DMS153 (cell line): ENCODE results near the gene TRIM62.

Experiments used
- DNase-seq: peaks from one replicate; lab custom pipeline; 2025; lab: John Stamatoyannopoulos, UW

Gene TRIM62

DNA sequence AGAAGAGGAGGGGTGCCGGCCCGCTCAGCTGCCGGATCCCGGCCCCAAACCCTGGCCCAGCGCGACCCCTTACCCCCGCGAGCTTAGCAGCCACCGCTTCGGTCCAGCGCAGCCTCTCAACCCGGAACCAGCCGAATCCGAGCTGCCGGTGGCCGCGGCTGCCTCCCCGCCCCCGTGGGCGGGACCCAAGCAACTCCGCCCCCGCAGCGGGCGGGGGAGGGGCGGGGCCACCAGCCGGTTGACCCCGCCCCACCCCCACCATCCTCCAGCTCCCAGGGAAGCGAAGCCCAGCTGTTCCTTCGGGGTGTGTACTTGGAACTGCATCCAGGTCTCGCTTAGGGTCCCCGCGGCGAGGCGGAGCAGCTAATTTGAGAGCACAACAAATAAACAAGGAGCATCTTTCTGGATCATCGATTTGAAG, at the start of gene TRIM62:
TRIM62 (minus strand) TSS at position 123 of the 421 bp plus-strand sequence. CDS start 611 bp downstream, outside the sequence.
- peak; percentile 84 for DNase-seq

DNA sequence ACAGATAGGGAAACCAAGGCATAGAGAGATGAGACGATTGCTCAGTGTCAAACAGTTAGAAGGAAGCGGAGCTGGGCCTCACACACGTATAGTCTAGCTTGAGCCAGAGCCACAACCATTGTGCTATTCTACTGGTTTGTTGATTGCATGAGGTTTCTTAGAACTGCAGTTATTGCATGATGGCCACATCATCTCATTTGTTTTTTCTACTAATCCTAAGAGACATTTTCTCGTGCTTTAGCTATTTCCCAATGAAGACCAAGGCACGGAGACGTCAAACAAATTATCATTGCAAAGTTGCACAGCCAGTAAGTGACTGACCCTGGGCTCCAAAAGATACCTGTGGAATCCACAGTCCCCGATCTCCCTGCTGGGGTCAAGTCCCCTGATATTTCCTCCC, 49.3 kb upstream of the TRIM62 start:
- no peak for DNase-seq

DNA sequence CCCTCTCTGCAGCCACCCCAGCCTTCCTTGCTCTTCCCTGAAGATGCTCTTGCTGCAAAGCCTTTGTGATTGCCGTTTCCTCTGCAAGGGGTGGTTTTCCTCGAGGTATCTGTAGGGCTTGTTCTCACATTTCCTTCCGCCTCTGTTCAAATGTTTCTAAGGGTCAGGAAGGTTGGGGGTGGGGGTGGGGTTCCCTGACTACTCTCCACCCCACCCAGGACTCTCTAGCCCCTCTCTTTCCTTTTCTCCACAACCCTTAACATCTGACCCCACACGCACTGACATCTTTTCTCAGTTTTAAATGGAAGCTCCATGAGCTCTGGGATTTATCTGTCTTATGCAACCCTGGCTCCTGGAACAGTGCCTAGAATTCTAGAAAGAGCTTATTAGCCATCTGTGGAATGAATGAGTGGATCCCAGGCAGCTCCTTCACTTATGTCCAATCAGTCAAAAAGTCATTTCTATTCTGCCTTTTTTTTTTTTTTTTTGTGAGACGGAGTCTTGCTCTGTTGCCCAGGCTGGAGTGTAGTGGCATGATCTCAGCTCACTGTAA, 47.2 kb upstream of the TRIM62 start:
- no peak for DNase-seq

DNA sequence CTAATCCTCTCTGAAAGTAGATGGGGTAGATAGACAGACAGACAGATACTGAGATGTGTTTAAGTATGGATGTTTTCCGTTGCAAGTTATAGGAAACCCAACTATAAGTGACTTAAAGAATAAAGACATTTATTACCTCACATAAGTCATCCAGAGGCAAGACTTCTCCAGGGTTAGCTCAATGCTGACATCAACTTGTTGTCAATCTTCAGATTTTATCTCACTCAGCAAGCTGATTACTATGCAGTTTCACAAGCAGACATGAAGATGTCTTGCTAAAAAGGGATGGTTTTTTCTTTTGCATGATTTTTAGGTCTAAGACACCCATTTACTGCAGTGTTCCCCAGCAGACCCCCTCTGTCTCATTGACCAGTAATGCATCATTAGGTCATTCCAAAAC, 43.7 kb upstream of the TRIM62 start:
- DNase-seq: no peak

DNA sequence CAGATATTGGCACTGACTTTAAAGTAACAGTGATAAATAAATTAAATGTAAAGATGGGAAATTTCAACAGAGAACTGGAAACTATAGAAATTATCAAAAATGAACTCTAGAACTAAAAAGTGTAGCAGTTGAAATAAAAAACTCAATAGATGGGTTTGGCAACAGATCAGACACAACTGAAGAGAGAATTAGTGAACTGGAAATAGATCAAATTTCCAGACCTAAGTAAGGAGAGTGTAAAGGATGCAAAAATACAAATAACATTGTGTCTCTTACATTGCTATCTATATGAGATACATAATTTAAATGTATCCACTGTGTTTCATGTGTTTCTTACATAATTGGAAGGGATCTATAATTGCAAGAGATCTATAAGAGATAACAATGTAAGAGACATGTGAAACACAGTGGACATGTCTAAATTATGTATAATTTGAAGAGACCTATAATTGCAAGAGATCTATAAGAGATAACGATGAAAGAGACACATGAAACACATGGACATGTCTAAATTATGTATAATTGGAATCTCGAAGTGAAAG, 42.4 kb upstream of the TRIM62 start:
- no peak for DNase-seq

DNA sequence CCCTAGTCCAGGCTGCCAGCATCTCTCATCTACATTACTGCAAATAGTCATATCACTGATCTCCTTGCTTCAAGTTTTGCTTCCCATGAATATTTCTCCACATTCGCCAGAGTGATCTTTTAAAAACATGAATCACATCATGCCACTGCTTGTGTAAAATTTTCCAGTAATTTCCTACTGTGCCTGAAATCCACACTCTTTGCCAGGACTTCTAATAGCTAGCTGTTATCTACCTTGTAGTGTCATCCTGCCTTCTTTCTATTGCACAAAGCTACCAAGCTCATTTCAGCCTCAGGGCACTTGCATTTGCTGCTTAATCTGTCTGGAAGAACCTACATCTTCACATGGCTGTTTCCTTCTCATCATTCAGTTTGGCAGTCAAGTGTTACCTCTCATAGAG, 40.5 kb upstream of the TRIM62 start:
- DNase-seq: no peak

DNA sequence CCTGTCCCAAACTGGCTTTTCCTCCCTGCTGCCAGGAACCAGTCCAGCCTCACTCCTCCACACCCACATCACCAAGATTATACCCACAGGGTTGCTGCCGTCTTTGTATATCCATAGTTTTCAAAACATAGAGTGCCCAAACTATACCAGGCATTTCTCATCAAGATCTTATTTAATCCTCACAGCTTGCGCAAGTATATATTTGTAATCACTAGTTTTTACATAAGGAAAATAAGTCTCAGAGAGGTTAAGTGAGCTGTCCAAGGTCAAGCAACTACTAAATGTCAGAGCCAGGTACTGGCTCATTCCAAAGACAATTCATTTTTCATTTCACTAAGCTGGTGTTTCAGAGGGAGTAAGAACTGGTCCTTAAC, 39.5 kb upstream of the TRIM62 start:
- no peak for DNase-seq

DNA sequence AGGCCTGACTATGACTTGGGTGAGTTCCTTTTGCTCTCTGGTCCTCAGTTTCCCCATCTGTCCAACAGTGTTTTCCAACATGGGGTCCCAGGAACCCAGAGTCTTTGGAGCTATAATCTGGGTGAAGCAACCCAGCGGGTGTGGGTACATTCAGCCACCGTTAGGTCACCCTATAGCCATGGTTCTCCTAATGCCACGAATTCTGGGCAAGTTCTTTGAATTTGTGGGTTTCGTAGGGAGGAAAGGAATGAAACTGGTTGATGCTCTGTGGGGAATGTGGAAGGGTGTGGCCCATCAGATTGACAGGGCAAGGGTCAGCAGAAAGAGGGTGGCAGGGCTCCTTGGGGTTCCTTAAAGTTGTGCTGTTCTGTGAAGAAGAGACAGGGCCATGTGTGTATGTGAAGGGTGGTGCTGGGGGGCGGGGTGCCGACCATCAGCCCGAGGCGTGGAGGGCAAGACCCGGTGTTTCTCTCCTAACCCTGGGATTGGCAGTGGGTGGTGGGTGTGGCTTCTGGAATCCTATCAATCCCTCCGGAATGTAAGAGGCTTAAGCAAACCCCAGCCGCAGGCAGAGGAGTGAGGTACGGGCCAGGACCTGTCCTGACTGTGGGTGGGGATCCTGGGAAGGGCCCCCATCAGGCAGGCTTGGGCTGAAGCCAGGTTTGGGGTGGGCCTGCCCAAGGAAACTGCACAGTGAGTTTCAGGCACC, 39.0 kb upstream of the TRIM62 start:
- DNase-seq: no peak

DNA sequence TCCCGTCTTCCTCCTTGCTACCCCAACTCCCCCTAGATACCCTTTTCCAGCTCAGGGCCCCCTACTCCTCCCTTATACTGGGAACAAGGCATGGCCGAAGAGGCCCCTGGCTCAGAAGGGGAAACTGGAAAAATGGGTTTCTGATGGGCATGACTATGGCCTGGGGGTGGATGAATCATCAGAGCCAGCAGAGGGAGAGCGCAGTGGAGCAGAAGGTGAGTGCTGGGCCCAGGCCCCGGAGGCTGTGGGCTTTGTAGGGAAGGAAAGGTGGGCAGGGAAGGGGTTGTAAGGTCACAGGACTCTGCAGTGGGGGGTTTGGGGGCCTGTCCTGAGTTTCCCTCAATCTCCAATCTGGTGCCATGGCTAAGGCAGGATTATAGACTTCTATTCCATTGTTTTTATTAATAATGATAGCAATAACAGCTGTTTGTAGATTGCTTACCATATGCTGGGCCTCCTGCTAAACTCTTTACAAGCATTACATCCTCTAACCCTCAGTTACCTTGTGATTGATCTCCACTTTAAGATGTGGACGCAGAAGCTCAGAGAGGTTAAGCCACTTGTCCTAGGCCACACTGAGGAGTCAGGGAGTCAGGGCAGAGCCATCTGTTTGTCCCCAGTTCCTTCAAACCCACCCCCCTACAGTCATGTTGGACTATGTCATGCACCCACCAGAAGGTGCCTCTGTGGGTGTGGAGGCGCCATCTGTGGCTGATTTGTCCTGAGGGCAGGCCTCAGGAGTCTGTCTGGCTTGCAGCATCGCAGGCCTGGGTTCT, 38.2 kb upstream of the TRIM62 start:
- no peak for DNase-seq

DNA sequence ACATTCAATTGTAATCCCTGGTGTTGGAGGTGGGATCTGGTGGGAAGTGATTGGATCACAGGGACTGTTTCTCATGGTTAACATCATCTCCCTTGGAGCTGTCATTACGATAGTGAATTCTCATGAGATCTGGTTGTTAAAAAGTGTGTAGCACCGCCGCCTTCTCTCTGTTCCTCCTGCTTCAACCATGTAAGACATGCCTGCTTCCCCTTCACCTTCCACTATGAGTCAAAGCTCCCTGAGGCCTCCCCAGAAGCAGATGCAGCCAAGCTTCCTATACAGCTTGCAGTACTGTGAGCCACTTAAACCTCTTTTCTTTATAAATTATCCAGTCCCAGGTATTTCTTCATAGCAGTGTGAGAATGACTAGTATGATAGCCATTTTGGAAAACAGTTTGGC, 30.1 kb upstream of the TRIM62 start:
- DNase-seq: no peak

DNA sequence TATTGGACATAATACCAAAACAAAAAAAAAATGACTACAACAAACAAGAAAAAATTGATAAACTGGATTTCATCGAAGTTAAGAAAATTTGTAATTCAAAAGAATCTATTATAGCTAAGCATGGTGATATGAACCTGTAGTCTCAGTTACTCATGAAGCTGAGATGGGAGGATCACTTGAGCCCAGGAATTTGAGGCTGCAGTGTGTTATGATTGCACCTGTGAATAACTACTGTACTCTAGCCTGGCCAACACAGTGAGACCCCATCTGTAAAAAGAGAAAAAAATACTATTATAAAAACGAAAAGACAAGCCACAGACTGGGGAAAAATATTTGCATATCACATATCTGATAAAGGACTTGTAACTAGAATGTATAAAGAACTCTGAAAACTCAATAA, 24.5 kb upstream of the TRIM62 start:
- DNase-seq: no peak

DNA sequence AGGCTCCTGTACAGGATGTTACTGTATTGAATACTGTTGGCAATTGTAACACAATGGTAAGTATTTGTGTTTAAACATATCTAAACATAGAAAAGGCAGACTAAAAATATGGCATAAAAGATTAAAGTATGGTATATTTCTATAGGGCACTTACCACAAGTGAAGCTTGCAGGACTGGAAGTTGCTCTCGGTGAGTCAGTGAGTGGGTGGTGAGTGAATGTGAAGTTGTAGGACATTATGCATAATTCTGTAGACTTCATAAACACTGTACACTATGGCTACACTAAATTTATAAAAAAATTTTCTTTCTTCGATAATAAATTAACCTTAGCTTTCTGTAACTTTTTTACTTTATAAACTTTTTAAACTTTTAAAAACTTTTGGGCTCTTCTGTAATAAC, 13.7 kb upstream of the TRIM62 start:
- no peak for DNase-seq

DNA sequence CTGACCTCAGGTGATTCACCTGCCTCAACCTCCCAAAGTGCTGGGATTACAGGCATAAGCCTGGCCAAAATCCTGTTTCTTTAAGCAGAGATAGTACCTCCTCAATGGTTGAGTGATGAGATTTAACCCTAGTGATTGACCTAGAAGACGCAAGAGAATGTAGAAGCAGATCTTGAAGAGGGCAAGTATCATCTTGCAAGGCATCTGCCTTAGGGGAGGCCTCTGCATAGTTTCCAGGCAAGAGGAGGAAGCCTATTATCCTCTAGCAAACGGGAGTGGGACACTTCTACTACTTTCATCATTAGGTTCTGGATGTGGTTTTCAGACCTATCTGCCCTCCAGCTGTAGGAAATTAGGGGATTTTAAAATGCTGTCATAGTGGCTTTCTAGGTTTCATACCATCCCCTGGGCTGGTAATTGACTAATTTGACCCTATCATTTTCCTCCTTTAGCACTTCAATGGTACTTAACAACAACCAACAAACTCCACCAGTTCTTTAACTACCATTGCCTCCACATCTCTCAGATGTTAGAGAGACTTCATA, 10.0 kb upstream of the TRIM62 start:
- DNase-seq: no peak

DNA sequence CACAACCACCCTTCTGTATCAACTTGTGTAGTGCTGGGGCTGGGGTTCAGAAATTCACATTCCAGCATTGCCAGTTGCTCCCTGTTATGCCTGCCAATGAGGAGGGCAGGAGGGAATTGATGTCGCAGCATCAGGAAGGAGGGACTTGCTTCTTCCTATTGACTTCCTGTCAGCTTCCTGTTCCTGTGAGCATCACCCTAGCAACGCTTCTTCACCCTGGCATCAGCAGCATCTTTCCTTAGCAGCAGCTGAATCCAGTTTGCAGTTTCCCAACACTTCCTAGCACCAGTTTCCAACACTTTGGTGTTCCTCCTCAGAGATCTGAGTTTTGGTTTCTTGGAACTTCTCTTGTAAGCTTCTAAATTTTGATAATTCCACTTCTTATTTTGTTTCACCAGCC, 8.9 kb upstream of the TRIM62 start:
- DNase-seq: no peak

DNA sequence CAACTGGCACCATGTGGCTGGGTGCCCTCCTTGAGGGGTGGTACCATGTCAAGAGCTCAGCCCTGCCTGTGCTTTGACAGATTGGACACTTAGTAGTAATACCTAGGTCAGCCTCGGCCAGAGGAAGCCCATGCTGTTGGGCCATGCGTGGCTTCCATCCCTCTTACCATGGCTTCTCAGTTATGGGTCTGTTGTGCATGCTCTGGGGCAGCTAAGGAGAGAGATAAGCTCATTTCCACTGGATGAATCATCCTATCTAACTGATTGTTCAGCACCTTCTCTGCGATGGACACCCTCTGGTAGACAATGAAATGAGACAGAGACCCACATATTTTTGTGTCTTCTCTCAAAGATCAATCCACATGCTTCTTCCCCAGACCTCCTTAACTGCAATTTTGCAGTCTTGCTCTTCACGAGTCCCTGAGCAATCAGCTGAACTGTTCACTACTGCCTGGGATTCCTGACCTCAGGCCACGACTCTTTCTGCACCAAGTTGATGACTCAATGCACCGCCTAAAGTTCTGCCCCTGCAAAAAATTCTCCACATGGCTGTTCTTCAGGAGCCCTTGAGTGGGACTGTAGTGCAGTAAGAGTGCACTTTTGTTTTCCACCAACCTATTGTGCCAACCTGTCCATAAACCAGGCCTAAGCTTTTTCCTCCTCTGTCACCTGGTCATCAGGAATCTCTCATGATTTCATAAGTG, 6.9 kb upstream of the TRIM62 start:
- DNase-seq: no peak

DNA sequence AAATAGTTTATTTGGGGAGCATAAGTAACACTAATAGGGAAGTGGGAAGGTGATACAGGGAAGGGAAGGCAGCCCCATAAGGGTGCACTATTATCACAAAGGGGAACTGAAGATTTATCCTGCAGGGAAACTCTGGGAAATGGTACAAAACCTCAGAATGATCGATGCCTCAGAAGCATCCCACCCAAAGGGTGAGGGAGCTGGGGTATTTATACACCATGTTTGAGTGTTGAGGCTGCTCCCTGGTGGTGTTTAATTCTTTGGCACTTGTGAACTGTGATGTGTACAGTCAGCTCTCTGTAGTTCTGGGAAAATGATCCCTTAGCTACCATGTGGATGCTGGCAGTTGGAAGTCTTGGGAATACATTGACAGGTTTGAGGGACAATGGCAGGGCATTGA, 5.1 kb upstream of the TRIM62 start:
- no peak for DNase-seq

DNA sequence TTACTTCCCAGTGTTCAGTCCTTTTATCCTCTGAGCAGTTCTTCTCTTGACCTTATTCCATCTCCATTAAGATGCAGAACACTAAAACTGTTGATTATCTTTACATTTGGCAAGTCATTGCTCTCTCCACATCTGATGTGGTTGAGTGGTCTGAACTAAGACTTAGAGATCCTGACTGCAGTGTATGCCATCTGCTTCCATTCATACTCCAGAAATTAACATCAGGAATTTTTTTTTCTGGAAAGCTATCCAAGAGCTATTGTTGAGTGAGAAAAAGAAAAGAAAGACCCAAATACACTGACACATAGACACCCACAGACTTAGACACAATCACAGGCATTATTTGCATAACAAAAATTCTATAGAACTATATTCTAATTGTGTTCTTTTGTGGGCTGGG, 3.7 kb upstream of the TRIM62 start:
- DNase-seq: no peak

DNA sequence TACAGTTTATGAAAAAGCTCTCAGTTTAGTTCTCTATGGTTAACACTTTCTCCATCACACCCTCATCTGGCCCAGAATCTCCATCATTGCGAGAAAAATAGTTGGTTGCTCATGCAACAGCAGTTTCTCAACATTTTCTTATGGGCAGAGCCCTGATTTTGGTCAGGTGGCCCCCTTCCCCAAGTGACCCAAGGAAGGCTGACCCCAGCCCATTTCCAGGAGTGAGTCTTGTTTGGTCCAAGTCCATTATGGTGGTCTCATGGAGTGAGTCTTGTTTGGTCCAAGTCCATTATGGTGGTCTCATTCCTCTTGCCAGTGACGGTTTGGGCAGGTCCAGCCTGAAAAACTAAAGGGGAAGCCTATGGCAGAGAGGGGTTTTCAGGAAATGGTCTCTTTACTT, 1.5 kb upstream of the TRIM62 start:
- no peak for DNase-seq

DNA sequence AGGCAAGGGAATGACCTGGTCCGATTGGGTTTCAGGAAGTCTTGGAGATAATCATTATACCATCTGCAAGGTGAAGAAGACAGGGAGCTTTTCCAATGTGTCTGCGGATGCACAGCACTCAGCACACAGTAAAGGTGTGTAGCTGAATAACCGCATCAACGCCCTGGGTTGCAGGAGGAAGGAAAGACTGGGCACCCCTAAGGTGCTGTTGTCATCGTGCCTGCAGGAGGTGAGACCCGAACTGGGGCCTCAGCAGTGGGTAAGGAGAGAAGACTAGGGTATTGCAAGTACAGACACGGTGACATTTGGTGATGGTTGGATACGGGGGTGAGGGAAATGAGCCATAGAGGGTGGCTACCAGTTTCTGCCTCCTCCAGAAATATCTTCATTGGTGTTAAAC, 1.1 kb upstream of the TRIM62 start:
- DNase-seq: no peak

DNA sequence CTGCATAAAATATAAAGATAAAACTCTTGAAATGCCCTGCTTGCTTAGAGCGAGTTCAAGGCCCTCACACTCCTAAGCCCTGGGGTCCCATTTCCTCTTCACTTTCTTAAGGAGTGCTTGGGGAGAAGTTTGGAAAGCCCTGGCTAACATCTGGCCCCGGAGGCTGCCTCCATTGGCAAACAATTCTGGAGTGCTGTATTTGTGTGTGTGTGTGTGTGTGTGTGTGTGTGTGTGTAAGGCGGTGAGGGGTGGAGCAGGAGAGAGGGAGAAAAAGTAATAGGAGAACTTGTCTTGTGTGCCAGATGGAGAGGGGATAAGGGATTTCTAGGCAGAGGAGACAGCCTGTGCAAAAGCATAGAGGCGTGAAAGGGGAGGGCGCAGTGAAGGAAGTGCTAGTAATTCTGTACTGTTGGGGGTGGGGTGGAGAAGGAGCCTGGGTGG, 578 bp upstream of the TRIM62 start:
- DNase-seq: peak; percentile 46

DNA sequence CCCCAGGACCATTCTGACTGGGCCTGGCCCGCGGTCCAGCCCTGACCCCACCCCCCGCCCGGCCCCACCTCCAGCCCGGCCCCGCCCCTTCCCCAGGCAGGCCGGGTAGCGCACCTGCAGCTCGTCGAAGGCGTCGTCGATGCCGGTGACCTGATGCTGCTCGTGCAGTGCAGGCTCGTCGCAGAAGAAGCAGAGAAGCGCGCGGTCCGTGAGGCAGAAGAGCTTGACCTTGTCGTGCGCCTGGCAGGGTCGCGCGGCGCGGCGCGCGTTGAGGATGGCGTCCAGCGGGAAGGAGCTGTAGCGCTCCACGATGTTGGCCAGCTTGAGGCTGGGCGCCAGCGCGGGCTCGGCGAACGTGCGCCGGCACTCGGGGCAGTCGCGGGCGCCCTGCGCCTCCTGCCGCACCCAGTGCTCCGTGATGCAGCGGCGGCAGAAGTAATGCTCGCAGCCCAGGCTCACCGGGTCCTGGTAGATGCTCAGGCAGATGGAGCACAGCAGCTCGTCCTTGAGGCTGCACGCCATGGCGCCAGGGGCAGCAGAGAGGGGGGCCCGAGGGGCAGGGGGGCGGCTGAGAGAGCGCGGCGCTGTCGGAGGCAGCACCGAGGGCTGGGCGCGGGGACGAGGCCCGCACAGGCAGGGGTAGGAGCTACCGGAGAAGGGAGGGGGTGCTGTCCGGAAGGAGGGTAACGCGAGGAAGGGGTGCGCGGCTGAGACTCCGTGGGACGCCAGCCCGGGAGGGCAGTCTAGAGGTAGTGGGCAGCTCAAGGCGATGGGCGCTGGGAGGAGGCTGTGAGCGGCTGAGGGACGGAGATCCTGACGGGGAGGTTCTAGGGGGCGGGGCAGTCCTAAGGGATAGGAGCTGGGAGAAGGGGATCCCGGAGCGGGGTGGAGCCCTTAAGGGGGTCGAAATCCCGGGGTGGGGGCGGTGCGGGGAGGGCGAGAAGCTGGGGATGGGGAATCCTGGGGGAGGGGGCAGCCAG, 642 bp downstream of the TRIM62 start:
- DNase-seq: peak; percentile 90
